NCI-H2171 treated with DMSO at 0.1 percent for 48 hours (cell line): ENCODE data around the gene DYNLT2.

Source experiments
- DNase-seq: peaks from one replicate; lab custom pipeline; 2025; lab: John Stamatoyannopoulos, UW

Gene DYNLT2, protein sequence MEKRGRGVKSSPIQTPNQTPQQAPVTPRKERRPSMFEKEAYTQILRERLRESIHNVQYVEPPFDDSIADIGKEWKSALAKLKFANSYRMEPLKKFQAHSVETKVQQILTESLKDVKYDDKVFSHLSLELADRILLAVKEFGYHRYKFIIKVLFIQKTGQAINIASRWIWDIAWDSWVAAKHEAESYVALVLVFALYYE

GRCh38 chr6:169751242-169752073 lies at the start of gene DYNLT2, which contains the start of gene ERMARD:
TSS of gene DYNLT2 (minus strand) at chr6:169751572. CDS start at chr6:169751458, 114 bp downstream.
TSS of gene ERMARD (plus strand) at chr6:169751622. CDS start at chr6:169751658, 36 bp downstream.
- DNase-seq, result peak; percentile 89

DNA sequence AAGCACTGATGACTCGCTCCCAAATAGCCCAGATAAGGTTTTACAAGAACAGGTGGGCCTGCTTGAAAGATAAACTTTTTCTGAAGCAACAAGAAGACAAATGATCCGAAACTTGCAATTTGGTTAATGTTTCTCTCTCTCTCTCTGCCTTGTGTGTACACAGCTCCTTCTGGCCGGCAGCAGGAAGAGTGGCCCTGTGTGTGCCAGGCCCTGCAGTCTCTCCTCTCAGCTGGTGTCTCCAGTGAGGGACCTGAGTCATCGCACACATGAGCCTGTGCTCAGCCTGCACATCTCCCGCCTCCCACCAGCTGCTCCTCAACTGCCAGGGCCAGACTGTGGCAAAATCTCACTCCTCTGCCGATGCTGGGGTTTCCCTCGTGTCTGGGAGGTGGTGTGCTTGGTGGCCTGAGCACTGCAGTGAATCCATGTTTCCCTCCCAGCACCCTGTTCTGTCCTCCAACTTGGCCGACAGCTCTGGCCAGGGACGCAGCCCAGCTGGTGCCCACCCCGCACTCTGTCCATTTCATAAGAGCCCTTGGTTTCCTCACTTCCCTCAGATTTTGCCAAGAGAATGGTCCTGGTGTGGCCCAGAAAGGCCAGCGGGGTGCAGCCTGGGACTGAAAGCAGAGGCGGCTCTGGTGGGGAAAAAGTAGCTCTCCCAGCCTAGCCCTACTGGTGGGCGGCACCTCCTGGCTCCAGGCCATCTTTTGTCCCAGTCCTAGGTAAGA lies 49.5 kb upstream of the DYNLT2 start:
- DNase-seq, result peak; percentile 86

DNA sequence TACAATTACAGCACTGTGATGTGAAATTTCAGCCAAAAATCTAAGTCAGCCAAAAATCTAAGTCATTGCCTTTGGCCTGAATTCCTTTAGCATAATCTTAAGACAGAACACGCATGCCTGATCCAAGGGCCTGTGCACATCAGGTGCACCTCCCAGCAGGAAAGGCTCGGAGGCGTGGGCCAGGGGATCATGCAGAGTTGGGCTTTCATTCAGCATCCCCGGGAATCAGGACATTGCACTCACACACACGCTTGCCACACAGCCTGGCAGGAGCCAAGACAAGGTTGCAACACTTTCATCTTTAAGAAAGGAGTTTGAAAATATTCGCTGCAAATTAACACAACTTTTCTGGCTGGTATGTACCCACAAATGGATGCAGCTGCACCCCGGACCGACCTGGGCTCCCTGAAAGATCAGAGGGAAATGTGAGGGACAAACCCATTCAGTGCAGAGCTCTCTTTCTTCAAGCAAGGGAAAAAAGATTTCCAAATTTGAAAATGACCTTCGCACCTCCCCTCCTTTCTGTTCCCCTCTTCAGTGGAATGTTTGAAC lies 48.8 kb upstream of the DYNLT2 start:
- no peak for DNase-seq

DNA sequence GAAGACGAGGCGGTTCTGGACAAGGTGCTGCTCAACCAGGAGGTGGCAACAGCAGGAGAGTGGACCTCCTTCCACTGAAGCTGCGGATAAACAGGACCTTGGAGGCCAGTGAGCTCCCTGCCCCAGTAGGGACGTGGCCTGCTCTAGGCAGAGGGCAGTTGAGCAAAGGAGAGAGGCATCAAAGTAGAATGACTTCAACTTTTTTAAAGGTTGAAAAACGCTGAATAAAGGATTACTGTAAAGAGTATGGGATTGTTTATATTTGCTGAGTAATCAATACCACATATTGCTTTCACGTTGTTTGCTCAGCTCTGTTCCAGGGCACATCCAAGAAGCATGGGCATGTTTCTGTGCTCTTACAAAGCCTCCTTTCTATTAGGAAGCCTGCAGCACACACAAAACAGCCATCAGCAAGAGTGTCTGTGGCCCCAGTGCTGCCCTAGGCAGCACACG lies 48.1 kb upstream of the DYNLT2 start:
- DNase-seq, result no peak

- DNase-seq, result no peak
Observed at GRCh38 chr6:169798764-169799473, 47.5 kb upstream of the DYNLT2 start.

GRCh38 chr6:169795196-169795595 lies 43.8 kb upstream of the DYNLT2 start:
- DNase-seq, result no peak

DNA sequence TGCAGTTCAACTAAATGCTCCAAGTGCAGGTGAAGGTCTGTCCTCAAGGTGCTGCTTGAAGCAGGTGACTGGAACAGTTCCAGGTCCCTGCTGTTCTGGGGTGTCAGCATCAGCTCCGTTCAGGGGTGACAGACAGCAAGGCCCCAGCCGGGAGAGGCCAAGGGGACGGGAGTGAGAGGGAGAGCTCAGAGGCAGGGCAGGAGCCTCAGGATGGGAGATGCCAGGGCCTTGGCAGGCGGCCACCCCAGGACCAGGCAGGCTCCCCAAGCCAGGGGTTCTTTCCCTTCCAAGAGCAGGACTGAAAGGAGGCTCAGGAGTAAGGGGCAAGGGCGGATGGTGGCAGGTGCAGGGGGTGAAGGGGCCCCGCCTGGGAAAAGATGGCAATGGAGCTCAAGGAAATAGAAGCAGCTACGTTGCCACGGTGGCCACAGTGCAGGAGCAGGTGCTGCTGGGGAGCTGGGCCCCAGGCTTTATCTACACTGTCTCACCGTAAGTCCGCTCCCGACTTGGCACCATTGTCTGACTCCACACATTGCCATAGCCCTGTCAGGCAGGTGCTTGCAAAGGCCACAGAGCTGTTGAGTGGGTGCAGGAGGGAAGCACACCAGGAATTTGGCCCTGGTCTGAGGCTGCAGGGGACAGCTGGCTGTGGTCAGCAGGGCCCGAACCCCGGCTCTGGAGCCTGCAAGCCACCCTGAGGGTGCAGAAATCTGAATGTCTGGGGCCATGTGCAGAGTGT lies 43.1 kb upstream of the DYNLT2 start:
- peak; percentile 37 for DNase-seq

DNA sequence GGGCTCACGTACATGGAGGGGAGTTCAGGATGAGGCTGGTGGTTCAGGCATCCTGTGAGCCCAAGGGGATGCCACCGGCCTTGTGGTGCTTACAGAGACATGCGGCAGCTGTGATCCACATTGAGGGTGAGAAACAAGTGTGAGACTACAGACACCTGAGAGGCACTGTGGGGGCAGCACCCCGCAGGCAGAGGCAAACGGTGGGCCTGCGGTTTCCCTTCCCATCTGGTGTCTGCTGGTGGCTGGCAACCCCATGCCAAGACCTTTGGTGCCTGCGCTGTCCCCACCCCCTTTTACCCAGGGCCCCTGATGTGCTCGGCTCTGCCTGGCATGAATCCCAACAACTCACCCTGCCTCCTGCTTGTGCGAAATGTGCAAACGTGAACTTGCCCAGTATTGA lies 42.0 kb upstream of the DYNLT2 start:
- peak; percentile 95 for DNase-seq

DNA sequence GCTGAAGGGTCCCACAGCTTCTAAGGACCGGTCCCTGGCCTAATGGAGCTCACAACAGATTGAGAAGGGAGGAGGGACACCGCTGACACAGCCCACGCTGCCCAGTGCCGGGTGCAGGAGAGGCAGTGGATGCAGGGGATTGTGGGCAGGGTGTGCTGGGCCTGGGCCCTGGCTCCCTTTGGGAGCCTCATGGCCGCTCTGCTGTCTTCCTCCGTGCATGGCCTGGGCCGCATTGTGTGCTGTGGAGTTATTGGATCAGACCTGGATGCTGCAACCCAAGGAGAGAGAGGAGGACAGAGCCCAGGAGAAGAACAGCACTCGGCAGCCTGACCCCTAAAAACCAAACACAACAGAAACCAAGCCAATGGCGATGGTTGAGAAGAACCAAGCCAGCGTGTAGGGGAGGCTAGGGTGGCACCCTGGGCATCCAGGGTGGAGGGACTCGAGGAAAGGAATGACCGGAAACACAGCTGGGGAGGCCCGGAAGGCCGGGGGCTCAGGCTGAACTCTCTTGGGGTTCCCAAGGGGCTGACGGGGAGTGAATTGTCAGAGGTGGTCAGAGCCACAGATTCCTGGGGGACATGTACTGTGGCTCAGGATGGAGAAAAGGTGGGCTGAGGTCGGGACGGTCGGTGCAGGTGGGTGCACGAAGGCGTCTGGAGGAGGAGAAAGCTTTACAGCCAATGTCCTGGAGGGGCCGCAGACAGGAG lies 41.1 kb upstream of the DYNLT2 start:
- DNase-seq, result no peak

DNA sequence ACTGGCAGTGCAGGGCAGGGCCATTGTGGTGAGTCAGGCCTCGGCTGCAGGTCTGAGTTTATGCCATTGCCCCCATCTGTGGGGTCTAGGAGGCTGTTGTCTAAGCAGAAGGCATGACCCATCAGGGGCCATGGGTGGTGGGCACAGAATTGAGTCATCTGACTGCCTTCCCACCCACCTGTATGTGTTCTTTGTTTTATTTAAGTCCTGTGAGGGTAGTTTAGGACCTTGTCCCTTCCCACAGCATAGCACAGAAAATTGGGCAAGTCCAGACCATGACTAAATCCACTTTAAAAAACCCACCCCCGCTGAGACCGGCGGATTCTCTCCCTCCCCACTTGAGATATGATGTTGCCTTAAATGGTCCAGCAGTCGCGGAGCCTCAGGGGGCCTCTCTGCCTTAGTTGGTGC lies 40.4 kb upstream of the DYNLT2 start:
- DNase-seq, result no peak

DNA sequence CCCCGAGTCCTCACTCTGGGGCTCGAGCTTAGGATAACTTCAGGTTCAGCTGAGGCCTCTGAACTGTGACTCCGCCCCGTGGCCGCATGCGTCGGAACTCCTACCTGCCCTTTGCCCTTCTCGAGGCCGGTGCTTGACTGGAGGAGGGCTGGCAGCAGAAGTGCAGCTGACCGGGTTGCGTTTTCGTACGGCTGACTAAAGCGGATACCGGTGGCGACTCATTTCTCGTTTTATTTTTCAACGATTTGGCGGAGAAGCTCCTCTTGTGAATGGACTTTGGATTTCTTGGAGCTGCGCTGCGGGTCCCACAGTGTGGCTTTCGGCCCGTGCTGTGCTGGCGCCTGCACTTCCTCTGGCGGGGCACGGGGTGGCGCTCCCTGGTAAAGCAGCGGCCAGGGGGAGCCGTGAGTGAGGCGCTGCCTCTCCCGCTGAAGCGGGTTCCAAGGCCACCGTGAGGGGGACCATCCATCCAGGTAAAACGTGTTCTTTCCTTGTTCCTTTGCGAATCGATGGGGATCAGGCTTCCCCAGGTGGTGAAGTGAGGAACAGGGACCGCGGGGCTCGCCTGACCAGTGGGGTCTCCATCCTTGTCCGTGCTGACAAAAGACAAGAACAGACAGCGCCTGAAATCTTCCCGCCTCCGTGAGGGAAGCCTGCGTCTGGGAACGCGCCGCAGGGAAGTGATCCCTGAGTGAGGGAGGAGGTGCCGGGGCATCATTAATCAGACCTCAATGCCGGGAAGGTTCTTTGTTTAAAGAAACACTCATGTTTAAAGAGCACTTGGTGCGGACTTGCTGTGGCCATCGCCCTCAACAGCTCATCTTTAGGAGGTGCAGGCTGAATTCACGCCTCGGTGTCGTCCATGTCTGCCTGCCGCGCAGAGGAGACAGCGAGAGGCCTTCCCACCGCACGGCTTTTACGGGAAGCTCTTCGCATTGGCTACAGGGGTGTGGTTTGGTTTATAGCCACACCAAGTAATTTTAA lies 38.9 kb upstream of the DYNLT2 start:
- DNase-seq, result peak; percentile 86

DNA sequence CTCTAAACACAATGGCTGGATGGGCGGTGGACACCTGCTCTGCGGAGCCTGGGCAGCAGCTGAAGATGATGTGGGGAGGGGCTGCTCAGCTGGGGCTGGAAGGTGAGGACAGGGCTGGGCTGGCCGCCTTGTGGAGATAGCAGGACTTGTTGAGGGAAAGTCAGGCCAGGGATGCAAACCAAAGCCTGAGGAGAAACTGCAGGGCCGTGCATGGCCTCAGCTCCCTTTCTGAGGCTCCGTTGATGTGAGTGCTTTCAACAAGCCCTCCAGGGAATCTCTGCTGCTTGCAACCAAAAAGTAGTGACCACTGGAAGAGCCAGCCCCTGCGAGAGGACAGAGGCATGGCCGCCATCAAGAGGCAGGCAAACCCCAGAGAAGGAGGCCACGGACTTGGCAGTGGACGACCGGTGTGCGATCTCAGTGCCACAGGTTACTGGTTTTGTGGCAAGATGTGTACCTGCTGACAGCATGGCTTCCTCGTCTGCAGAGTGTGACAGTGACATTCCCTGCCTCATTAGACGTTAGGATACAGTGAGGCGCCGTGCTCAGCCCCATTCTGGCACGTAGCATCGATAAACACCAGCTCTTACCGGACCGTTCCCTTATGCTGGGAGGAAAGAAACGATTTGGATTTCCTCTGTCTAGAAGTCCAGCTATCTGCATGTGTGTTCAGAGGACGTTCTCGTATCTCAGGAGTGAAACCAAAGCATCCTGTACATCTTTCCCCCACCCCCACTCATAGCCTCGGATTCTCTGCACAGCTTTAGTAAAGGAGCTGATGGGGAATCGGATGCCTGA lies 38.0 kb upstream of the DYNLT2 start:
- DNase-seq, result no peak

DNA sequence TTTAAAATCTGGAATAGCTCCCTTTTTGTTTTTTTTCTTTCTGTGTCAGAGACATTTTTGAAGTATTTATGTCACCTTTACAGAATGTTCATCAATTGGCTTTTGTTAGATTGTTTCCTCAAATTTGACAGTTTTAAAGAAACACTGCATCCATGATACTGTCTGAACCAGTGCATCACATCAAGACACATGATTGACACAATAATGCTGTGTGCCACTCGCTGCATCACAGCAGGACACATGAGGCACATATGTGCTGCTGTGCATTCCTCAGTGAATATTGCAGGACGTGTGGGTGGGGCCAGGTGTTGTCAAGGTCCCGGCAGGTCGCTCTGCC lies 37.4 kb upstream of the DYNLT2 start:
- DNase-seq, result no peak

GRCh38 chr6:169787797-169788196 lies 36.4 kb upstream of the DYNLT2 start:
- no peak for DNase-seq

DNA sequence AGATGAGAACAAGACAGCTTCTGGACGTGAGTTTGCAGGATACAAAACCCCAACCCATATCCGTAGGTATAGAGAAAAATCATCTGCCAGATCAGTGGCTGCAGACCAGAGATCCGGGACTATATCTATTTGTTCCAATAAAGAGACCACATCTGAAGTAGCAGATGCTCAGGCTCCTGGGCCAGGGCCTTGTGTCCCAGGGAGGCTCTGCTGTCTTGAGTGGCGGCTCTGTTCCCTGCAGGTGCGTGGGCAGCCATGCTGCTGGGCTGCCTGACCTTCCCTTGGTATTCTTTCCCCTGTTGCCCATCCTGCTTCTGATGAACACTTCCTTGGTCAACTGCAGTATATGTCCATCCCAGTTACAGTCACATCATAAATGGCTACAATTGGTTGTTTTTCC lies 35.0 kb upstream of the DYNLT2 start:
- DNase-seq, result no peak

DNA sequence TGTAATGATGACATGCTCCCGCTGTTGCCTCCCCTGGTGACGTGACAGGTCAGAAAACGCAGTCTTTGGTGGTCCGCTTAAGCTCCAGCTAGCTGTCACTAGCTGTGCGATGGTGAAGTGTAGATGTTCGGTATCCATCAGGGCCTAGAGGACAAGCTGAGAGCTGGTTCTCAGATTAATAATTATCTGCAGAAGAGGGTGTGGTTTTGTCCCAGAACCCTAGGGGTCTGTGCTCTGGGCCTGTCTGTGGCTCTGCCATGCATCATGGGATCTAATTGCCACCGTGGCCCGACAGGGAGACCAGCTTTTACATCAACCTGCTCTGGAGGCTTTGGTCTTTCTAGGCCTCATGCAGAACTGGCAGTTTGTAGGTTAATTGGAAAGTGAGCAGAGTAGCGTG lies 34.2 kb upstream of the DYNLT2 start:
- no peak for DNase-seq

DNA sequence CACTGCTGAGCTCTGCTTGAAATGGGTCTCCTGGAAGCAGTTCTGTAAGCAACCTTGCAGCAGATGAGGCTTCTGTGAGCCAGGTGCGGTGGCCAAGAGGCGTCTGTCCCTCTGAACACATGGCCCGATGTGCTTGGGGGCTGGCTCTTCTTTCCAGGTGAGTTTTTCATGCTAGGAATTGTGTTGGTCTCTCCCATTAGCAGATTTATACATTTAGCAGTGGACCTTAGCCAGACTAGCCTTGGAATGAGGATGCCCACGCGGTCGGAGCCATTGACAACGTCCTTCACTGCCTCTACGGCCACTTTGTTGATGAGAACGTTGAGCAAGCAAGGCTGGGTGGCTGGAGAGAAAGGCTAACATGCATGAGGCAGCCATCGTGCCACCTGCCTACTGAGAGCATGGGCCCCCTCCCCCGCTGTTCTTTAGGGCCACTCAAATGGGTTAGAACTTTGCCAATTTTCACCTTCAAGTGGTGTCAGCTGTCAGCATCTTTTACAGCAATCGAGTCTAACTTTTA lies 33.5 kb upstream of the DYNLT2 start:
- no peak for DNase-seq
